Liver (tissue), 9 donors: ENCODE measurements around the gene PAX5. TPM values are rescaled to one million over a fixed set of nuclear protein-coding genes. Genes with fewer than 3 reads are reported as not detected.
"Not testable (repeated sequence)": the region's sequence is repeated elsewhere in the genome, so short reads cannot be mapped to it uniquely, and the experiment has no call there.

Experiments
- DNase-seq: peaks from one replicate; pipeline ENCODE4 v3.0.0-alpha.2; 2017; ENCODE audit warnings: low spot score
- H3K27ac ChIP-seq, 2 donors: one replicate each; pipeline ENCODE4 v1.7.0; 2013; ENCODE audit warnings: inconsistent platforms in 2 of 2, low read length in 2 of 2, control low read depth in 1 of 2, low read depth in 1 of 2, mild to moderate bottlenecking in 1 of 2
- H3K27me3 ChIP-seq, 4 donors: one replicate each; pipeline versions ENCODE4 v1.6.1 to v1.7.0; 2013; ENCODE audit warnings: low read length in 3 of 4, inconsistent platforms in 1 of 4, mild to moderate bottlenecking in 1 of 4, moderate library complexity in 1 of 4; ENCODE audit not compliant: control insufficient read depth in 4 of 4, insufficient read depth in 4 of 4
- H3K36me3 ChIP-seq, 4 donors: one replicate each; pipeline versions ENCODE4 v1.6.1 to v1.7.0; 2013; ENCODE audit warnings: low read length in 3 of 4, mild to moderate bottlenecking in 3 of 4, low read depth in 1 of 4, moderate library complexity in 1 of 4; ENCODE audit not compliant: control insufficient read depth in 4 of 4, insufficient read depth in 3 of 4
- H3K4me1 ChIP-seq, 4 donors: one replicate each; pipeline versions ENCODE4 v1.6.1 to v1.7.0; 2013; ENCODE audit warnings: low read length in 3 of 4, mild to moderate bottlenecking in 3 of 4, moderate library complexity in 1 of 4; ENCODE audit not compliant: control insufficient read depth in 4 of 4, insufficient read depth in 4 of 4
- H3K4me3 ChIP-seq, 3 donors: one replicate each; pipeline versions ENCODE4 v1.6.1 to v1.7.0; 2013; ENCODE audit warnings: low read length in 3 of 3, control low read depth in 1 of 3, low read depth in 1 of 3, mild to moderate bottlenecking in 1 of 3
- H3K9ac ChIP-seq, 2 donors: one replicate each; pipeline ENCODE4 v1.7.0; 2013; ENCODE audit warnings: low read length in 2 of 2, mild to moderate bottlenecking in 2 of 2, moderate library complexity in 2 of 2, control low read depth in 1 of 2, low read depth in 1 of 2
- H3K9me3 ChIP-seq, 4 donors: one replicate each; pipeline versions ENCODE4 v1.6.1 to v1.7.0; 2013; ENCODE audit warnings: low read length in 3 of 4; ENCODE audit not compliant: control insufficient read depth in 4 of 4
- ATF3 ChIP-seq: IDR thresholded peaks from 2 replicates; pipeline ENCODE4 v1.6.1; 2016; ENCODE audit warnings: antibody characterized with exemption
- CTCF ChIP-seq: fragments of 150-350 bp; IDR thresholded peaks from 2 replicates; pipeline ENCODE4 v1.5.1; 2017; ENCODE audit warnings: improper control_type of control experiment, low read depth, low read length; ENCODE audit not compliant: missing input control
- EGR1 ChIP-seq, 2 donors: IDR thresholded peaks; 2 replicates each; pipeline ENCODE4 v1.6.1; 2016 to 2018; ENCODE audit warnings: antibody characterized with exemption in 2 of 2, low read depth in 2 of 2
- FOXA1 ChIP-seq: IDR thresholded peaks from 2 replicates; pipeline ENCODE4 v1.6.1; 2016; ENCODE audit warnings: antibody characterized with exemption
- FOXA2 ChIP-seq: IDR thresholded peaks from 2 replicates; pipeline ENCODE4 v1.6.1; 2016; ENCODE audit warnings: antibody characterized with exemption
- GABPA ChIP-seq, 2 donors: IDR thresholded peaks in 1 of 2; conservative IDR thresholded peaks in 1 of 2; 2 replicates each; pipeline ENCODE4 v1.6.1; 2016; ENCODE audit warnings: antibody characterized with exemption in 2 of 2, mild to moderate bottlenecking in 1 of 2, moderate library complexity in 1 of 2
- HNF4A ChIP-seq, 2 donors: conservative IDR thresholded peaks; 2 replicates each; pipeline ENCODE4 v1.6.1; 2016; ENCODE audit warnings: antibody characterized with exemption in 2 of 2, mild to moderate bottlenecking in 2 of 2
- JUND ChIP-seq, 2 donors: IDR thresholded peaks; 2 replicates each; pipeline ENCODE4 v1.6.1; 2016; ENCODE audit warnings: antibody characterized with exemption in 2 of 2
- MAX ChIP-seq: IDR thresholded peaks from 2 replicates; pipeline ENCODE4 v1.6.1; 2016; ENCODE audit warnings: antibody characterized with exemption
- NR2F2 ChIP-seq: IDR thresholded peaks from 2 replicates; pipeline ENCODE4 v1.6.1; 2016; ENCODE audit warnings: antibody characterized with exemption
- RAD21 ChIP-seq, 2 donors: IDR thresholded peaks; 2 replicates each; pipeline ENCODE4 v1.6.1; 2016; ENCODE audit warnings: antibody characterized with exemption in 2 of 2, mild to moderate bottlenecking in 2 of 2
- REST ChIP-seq: IDR thresholded peaks from 2 replicates; pipeline ENCODE4 v1.6.1; 2016; ENCODE audit warnings: antibody characterized with exemption, mild to moderate bottlenecking
- RXRA ChIP-seq, 2 donors: IDR thresholded peaks; 2 replicates each; pipeline ENCODE4 v1.6.1; 2017 to 2018; ENCODE audit warnings: antibody characterized with exemption in 2 of 2, mild to moderate bottlenecking in 1 of 2
- SP1 ChIP-seq: IDR thresholded peaks from 2 replicates; pipeline ENCODE4 v1.6.1; 2018; ENCODE audit warnings: antibody characterized with exemption, mild to moderate bottlenecking
- TAF1 ChIP-seq: conservative IDR thresholded peaks from 2 replicates; pipeline ENCODE4 v1.6.1; 2016; ENCODE audit warnings: antibody characterized with exemption, mild to moderate bottlenecking
- YY1 ChIP-seq: IDR thresholded peaks from 2 replicates; pipeline ENCODE4 v1.6.1; 2016; ENCODE audit warnings: antibody characterized with exemption, mild to moderate bottlenecking
- ZBTB33 ChIP-seq: IDR thresholded peaks from 2 replicates; pipeline ENCODE4 v1.6.1; 2016; ENCODE audit warnings: antibody characterized with exemption
- WGBS: extraction: QIAGEN DNeasy Blood & Tissue Kit; methylation state at CpG from one replicate; pipeline ENCODE4 v1.1.7; 2013; 5-methylcytosine and 5-hydroxymethylcytosine counted together
- polyA plus RNA-seq, 2 donors: library from polyadenylated mRNA; stranded (reverse) in 1 of 2; unstranded in 1 of 2; fragments of 200-250 nt in 1 of 2; fragments of >200 nt in 1 of 2; fragmentation: Nextera tagmentation in 1 of 2; extraction: Ambion mirVana in 1 of 2; gene quantifications; one replicate each; pipeline versions ENCODE4 v1.2.1 to v1.2.3, GENCODE V29; 2013 to 2015
- total RNA-seq, 2 donors: library from RNA; depleted of rRNA; stranded (reverse); fragments of >200 nt; gene quantifications; one replicate each; pipeline ENCODE4 v1.2.3, GENCODE V29; 2014
- donor health status: healthy.
- donor health status: healthy.
- donor health status: healthy.
- donor health status: healthy.
- donor health status: healthy.

Gene PAX5
- total and polyA plus RNA-seq, 4 donors: 0.05 to 2.7 (median 0.11) TPM

GRCh38 chr9:36871606-36872005 is 162.5 kb downstream of the PAX5 start:
- DNase-seq: no peak
- TF ChIP-seq TAF1: no peak
- TF ChIP-seq ZBTB33: no peak
- no peak for TF ChIP-seq HNF4A (conservative IDR thresholded peaks at IDR 0.05)
- no peak for TF ChIP-seq CTCF
- no peak for TF ChIP-seq RXRA (IDR thresholded peaks at IDR 0.05)
- TF ChIP-seq SP1: no peak
- no peak for TF ChIP-seq FOXA2
- no peak for TF ChIP-seq RAD21 (IDR thresholded peaks at IDR 0.05)
- TF ChIP-seq FOXA1: no peak
- Histone ChIP-seq H3K4me3 (no peak overlapping the region), H3K36me3 (no peaks in the 10 kb centered on the region), H3K4me1 (peaks cover 0 to 11% (median 8%) of the 10 kb centered on the region in 4 donors), H3K27me3 (no peaks in the 10 kb centered on the region), H3K27ac (no peak overlapping the region), H3K9me3 (no peaks in the 10 kb centered on the region), H3K9ac (no peak overlapping the region)
- WGBS: 91% methylated on average over 2 of the region's 2 CpGs

GRCh38 chr9:36870960-36871359 is 163.1 kb downstream of the PAX5 start:
- WGBS: 40% methylated on average over 7 of the region's 7 CpGs
- no peaks in the 10 kb centered on the region for H3K9me3 ChIP-seq
- no peak for DNase-seq
- no peak for TF ChIP-seq RXRA (IDR thresholded peaks at IDR 0.05)
- TF ChIP-seq GABPA (IDR thresholded peaks at IDR 0.05 in 1 of 2, conservative IDR thresholded peaks at IDR 0.05 in 1 of 2): no peak
- TF ChIP-seq REST: no peak
- no peak for TF ChIP-seq EGR1 (IDR thresholded peaks at IDR 0.05; ENCODE audit: low read depth in 2 of 2)
- TF ChIP-seq ATF3: no peak
- TF ChIP-seq YY1: no peak
- TF ChIP-seq JUND (IDR thresholded peaks at IDR 0.05): no peak
- TF ChIP-seq SP1: no peak
- no peak for TF ChIP-seq MAX
- no peak for TF ChIP-seq ZBTB33
- no peak for TF ChIP-seq NR2F2
- TF ChIP-seq HNF4A (conservative IDR thresholded peaks at IDR 0.05): no peak
- no peak for TF ChIP-seq CTCF
- H3K27me3 ChIP-seq: no peaks in the 10 kb centered on the region
- no peak overlapping the region for H3K4me3 ChIP-seq
- no peak overlapping the region for H3K9ac ChIP-seq
- peaks cover 0 to 11% (median 8%) of the 10 kb centered on the region in 4 donors for H3K4me1 ChIP-seq
- no peaks in the 10 kb centered on the region for H3K36me3 ChIP-seq
- H3K27ac ChIP-seq: no peak overlapping the region

- not testable (repeated sequence) for H3K36me3 ChIP-seq, DNase-seq, H3K4me3 ChIP-seq, H3K9me3 ChIP-seq, H3K27ac ChIP-seq, H3K9ac ChIP-seq, H3K27me3 ChIP-seq
- peaks cover 0 to 11% (median 8%) of the 10 kb centered on the region in 4 donors for H3K4me1 ChIP-seq
- WGBS: 100% methylated on average over 1 of the region's 1 CpG
Measured at GRCh38 chr9:36869605-36870004, 164.5 kb downstream of the PAX5 start.
